Stimulated activated CD8-positive, alpha-beta memory T cell treated with anti-CD3 and anti-CD28 coated beads, Interleukin-12 subunit alpha, Interleukin-12 subunit beta, amount 100 ng/mL, for 4 hours (primary cell): Measurements from ENCODE around the gene AP3S1.

Source experiments
- DNase-seq: peaks from one replicate; pipeline ENCODE4 v3.0.0-alpha.2; 2020; ENCODE audit warnings: low read depth

Gene AP3S1

DNA sequence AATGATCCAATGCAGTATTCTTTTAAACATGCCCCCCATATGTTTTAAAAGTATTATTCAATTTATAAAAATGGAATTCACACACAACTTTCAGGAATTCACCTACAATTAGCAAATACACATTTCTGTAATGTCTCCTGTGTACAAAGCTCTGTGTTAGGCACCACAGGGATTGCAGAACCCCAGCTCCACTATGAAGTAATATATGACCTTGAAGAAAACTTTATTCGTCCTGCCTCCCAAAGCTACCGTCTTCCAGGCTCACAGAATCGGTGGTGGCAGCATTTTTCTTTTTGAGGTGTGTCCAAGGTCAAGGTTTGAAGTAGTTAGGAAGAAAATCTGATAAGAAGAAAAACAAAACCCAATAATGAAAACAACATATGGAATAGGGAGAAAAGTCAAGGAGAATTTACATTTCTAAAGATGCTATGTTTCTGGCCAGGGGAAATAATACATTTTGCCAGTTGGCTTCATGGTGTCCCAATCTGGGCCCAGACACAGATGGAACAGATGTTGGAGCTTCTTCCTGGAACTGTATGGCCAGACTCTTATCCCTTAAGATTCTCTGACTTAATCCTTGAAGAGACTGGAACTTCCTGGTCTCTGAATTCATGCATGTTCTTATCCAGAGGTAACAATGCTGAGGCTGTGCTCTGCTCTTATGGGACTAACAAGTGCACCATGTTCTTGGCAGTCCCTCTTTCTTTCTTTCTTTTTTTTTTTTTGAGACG is 98.5 kb downstream of the AP3S1 start:
- no peak for DNase-seq

DNA sequence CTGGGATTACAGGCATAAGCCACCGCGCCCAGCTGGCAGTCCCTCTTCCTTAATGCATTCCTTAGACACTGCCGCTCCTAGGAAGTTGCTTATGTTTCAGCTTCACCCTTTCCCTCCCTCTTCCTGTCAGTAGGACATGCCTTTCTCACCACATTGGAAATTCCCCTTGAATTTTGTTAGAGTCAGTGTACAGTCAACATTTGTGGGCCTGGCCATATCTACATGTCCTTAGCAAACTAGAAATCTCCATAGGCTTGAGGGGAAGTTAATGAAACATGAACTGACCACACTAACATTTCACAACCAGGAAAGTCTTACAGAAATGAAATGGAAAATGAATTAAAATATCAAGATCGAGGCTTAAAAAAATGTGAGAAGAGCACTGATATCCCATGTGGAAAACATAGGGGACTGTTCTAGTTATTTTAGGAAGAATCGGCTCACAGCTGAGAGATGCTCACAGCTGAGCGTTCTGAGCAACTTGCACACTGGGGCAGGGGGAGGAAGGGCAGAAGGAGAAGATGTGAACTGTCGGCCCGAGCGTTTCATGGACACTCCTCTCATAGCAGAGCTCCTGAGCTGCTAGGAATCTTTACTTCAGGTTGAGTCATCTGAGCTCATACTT is 99.4 kb downstream of the AP3S1 start:
- DNase-seq, result no peak

DNA sequence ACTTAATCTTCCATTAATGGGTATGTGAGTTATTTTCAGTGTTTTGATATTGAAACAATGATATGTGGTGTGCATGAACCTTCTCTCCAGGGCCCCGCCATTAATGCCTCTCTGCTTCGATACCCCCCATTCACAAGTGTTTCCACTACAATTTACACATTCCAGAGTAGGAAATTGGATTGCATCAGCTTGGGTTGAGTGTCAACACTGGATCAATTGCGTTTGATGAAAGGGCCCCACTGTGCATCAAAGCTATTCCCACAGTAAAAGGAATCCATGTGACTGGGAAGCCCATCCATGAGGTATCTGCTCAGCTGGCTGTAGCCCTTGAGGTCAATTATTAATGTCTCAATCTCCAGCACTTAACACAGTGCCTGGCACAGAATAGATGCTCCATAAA is 102.8 kb downstream of the AP3S1 start:
- no peak for DNase-seq

DNA sequence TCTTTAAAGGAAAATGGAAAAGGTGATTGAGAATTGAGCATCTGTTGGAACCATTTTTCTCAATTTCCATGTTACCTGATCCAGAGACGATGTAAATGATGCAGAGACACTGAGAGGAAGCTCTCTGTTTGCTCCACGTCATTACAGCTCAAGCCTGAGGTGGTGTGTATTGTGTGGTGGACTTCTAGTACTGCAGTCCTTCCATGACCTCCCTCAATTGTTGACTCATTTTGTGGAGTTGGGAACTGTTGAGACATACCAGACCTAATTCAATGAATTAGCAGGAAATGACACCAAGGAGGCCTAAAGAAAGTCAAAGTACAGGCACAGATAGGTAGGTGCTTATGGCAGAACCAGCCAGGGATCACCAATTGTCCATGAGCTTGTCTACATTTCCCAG is 104.9 kb downstream of the AP3S1 start:
- no peak for DNase-seq

DNA sequence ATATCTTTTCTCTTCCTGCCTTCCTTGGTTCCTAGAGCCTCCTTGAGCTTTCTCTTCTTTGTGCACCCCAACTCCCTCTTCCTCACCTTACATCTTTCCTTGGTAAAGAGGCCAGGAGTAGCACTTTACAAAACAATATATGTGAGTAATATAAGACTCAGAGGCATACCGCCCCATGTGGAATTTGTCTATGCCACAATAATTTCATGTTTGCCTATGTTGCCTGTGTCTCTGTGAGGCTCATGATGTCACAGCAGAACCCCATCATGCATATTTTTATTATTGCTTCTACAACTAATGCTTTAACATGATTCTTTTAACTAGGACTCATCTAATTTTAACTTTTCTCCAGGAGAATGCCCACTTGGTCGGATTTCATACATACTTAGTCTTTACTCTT is 105.5 kb downstream of the AP3S1 start:
- no peak for DNase-seq

DNA sequence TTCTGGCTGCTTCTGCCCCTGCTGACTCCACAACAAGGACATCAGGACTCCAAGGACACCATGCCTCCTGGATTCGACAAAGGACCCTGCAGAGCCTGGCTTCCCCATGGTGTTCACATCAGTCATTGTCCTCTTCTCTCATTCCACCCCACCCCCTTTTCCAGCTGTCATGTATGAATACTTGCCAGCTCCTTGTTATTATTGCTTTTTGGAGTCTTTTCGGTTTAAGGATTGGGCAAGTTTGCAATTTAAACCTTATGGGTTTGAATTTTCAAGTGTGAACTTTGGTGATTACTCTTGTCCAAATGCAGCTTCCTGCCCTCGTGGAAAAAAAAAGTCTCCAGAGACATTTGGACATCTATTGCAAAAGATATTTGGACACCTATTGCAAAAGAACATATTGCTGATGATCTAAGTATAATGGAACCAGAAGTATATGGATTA is 106.4 kb downstream of the AP3S1 start:
- no peak for DNase-seq

DNA sequence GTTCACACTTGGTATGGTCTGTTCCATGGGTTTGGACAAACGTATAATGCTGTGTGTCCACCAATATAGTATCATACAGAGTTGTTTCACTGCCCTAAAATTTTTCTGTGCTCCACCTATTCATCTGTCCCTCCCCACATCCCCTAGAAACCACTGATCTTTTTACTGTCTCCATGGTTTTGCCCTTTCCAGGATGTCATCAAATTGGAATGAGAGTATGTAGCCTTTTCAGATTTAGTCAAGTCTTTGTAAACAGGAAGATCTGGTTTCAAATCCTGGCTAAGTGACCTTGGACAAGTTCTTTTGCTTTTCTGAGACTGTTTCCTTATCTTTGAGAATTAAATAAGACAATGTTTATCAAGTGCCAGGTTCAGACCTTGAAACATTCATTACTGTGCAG is 107.4 kb downstream of the AP3S1 start:
- no peak for DNase-seq

DNA sequence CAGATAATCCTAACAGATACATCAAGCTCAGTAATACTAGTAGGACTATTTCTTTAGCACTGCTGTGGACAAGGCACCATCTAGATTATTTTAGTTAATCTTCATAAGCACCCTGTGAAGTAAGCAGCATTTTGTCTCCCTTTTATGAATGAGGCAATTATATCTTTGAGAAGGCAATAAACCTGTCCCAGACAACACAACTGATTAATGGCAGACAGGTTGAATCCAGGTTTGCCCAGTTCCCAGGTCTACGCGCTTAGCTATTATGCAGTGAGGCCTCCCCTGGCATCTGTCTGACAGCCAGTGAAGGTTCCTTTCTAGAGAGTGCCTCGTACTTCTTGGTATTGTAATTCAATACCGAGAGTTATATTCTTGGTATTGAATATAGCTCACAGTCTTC is 110.9 kb downstream of the AP3S1 start:
- no peak for DNase-seq

DNA sequence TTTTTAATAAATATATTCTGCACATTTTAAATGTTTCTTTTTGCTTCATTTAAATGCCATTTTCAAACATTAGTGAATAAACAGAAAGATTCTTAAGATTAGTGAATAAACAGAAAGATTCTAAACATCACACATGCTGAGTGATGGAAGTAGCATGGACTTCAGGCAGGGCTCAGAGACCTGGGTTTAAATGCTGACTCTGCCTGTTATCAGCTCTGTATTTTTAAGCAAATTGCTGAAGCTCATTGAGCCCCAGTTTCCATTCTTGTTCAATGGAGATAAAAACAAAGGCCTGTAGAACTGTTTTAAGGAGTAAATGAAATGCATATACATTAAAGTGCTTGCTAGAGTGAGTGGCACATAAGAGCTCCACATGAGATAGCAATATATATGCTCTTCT is 112.4 kb downstream of the AP3S1 start:
- DNase-seq, result no peak

DNA sequence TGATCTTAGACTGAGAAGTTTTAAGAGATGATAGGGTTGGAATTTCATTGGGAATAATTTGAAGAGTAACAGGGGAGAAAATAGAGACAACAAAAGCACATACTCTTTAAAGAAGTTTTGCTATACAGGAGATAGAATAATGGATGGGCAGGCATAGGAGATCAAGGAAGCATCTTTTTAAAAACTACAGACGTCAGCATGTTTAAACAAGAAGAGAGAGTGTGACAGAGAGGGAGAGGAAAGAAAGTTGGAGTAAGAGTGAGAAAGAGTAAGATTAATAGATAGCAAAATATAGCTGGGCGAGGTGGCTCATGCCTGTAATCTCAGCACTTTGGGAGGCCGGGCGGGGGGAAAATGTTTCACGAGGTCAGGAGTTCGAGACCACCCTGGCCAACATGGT is 115.2 kb downstream of the AP3S1 start:
- DNase-seq, result no peak

DNA sequence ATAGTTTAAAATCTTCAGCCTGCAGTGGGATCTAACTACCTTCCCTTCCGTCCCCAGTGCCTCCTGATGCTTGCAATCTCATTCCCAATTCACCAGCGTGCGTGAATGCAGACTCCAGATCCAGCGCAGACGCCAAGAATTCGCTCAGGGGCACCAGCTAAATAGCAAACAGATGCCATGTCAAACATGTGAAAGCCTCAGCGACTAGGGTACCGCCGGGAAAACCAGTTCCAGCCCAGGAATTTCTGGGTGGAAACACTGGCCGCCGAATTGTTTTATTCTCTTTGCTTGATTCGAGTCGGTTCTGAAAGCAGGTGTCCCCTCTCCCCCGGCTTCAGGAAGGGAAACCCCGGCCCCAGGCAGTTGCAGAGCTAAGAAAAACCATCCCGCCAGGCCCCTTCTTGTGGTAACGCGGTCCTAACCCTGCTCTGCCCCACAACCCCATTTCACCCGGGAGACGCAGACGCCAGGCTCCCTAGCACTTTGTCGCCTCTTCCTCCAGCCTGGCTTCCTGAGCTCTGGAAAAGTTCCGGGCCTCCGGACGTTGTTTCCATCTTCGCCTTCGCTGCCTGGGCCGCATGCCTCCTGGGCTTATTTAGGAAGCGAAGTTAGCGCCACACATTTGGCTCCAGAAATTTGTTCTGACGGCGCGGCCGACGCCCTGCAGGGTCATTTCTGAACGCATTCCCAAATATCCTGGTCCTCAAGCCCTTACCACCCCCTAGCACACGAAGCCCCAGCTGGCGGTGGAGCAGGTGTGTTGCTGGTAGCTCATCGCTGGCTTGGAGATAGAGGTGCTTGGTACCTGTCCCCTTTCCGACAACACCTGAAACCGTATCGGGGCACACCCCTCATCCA is 119.9 kb downstream of the AP3S1 start:
- no peak for DNase-seq

DNA sequence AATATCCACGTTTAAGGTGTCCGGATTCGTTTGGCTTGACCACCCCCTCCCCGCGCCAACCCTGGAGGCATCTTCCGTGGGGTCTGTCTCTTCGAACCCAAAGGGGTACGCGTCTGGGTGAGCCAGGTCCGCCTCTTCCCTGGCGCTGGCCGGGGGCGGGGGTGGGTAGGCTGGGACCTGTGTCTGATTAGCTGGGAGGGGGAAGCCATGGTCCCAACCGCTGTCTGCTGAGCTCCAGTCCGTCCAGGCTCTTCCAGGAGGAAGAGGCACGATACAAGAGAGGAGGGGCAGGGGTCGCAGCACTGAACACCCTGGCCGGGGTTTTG is 120.5 kb downstream of the AP3S1 start, which contains the start of gene LVRN:
Gene LVRN (plus strand): TSS at position 237 of the 326 bp plus-strand sequence. CDS start 143 bp downstream, outside the sequence.
- DNase-seq, result no peak

DNA sequence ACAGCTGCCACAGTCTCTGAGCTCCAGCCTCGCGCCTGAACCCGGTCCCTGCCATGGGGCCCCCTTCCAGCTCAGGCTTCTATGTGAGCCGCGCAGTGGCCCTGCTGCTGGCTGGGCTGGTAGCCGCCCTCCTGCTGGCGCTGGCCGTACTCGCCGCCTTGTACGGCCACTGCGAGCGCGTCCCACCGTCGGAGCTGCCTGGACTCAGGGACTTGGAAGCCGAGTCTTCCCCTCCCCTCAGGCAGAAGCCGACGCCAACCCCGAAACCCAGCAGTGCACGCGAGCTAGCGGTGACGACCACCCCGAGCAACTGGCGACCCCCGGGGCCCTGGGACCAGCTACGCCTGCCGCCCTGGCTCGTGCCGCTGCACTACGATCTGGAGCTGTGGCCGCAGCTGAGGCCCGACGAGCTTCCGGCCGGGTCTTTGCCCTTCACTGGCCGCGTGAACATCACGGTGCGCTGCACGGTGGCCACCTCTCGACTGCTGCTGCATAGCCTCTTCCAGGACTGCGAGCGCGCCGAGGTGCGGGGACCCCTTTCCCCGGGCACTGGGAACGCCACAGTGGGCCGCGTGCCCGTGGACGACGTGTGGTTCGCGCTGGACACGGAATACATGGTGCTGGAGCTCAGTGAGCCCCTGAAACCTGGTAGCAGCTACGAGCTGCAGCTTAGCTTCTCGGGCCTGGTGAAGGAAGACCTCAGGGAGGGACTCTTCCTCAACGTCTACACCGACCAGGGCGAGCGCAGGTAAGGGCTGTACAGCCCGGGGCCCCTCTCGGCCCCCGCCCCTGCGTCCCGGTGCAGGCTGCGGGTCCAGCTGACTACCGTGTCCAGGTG is 121.0 kb downstream of the AP3S1 start:
- no peak for DNase-seq

DNA sequence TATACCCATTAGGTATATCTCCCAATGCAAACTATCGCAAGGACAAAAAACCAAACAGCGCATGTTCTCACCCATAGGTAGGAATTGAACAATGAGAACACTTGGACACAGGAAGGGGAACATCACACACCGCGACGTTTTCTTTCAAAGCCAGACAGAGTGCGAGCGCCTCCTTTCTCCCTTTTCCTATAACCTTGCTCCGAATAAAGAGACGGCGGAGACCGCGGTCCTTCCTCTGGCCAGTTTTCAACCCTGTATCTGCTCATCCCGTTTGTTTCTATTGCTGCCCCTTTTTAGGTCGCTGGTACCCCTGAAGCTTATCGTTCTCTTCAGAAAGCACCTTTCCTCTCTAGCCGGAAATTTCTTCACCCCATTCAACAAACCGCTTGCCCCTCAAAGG is 121.8 kb downstream of the AP3S1 start:
- no peak for DNase-seq
